ENCODE measurements around the gene OR56A5.

OR56A5 gene, protein sequence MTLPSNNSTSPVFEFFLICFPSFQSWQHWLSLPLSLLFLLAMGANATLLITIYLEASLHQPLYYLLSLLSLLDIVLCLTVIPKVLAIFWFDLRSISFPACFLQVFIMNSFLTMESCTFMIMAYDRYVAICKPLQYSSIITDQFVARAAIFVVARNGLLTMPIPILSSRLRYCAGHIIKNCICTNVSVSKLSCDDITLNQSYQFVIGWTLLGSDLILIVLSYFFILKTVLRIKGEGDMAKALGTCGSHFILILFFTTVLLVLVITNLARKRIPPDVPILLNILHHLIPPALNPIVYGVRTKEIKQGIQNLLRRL

DNA sequence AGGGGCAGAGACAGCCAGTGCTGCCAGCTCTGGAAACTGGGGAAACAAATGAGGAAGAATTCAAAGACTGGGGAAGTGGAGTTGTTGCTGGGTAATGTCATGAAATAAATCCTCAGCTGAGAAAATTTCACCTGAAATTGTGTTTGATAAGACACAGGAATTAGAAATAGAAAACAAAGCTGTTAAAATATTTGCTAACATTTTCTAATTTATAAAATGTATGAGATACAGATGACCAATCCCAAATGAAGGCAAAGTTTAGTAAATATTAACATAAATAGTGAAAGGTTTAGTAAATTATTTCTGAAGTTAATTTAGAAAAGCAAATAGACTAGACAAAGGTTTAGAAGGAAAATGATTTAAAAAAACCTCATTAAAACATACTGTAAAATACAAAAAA is at the start of gene OR56A5:
Gene OR56A5, minus strand, starts transcription at position 101 of the 400 bp plus-strand sequence. Its CDS starts 0 bp downstream, at position 101.
- Histone ChIP-seq H3K79me2 (no peaks in the 10 kb centered on the region), H3K4me1 (no peaks in the 10 kb centered on the region), H3K9ac (no peak within 1 kb of the TSS), H3K36me3 (ENCODE audit: control insufficient read depth, insufficient read depth, low read length) (no peaks in the 10 kb centered on the region), H3K27ac (no peak within 1 kb of the TSS), H3K9me3 (ENCODE audit: control insufficient read depth, low read length) (no peaks in the 10 kb centered on the region), H3K4me3 (ENCODE audit: low read depth, low read length) (no peak within 1 kb of the TSS), H3K4me2 (ENCODE audit: low read length) (no peak within 1 kb of the TSS), H3K27me3 (ENCODE audit: control insufficient read depth, insufficient read depth, low read length) (no peaks in the 10 kb centered on the region), H2AFZ (no peak within 1 kb of the TSS)
- TF ChIP-seq, protein P1, sequence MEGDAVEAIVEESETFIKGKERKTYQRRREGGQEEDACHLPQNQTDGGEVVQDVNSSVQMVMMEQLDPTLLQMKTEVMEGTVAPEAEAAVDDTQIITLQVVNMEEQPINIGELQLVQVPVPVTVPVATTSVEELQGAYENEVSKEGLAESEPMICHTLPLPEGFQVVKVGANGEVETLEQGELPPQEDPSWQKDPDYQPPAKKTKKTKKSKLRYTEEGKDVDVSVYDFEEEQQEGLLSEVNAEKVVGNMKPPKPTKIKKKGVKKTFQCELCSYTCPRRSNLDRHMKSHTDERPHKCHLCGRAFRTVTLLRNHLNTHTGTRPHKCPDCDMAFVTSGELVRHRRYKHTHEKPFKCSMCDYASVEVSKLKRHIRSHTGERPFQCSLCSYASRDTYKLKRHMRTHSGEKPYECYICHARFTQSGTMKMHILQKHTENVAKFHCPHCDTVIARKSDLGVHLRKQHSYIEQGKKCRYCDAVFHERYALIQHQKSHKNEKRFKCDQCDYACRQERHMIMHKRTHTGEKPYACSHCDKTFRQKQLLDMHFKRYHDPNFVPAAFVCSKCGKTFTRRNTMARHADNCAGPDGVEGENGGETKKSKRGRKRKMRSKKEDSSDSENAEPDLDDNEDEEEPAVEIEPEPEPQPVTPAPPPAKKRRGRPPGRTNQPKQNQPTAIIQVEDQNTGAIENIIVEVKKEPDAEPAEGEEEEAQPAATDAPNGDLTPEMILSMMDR (IDR thresholded peaks at IDR 0.05) = no peak

DNA sequence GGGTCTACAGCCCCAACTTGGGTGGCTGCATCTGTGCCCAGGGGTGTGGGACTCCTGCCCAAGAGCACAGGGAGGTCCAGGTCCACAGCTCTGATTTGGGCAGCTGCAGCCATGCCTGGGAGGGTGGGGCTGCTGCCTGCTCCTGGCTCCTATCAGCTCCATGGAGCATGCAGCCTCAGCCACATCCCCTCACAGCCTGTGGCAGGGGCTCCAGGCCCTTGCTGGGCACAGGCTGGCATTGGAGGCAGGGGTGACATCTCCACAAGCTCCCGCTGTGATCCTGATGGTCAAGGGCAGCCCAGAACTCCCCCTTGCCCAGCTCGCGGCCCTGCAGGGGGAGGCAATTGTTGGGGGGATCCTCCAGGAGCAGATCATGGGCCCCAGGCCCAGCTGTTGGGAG is 44.7 kb upstream of the OR56A5 start:
- Histone ChIP-seq H2AFZ (no peak overlapping the region), H3K27me3 (ENCODE audit: control insufficient read depth, insufficient read depth, low read length) (no peaks in the 10 kb centered on the region), H3K4me3 (ENCODE audit: low read depth, low read length) (no peak overlapping the region), H3K4me2 (ENCODE audit: low read length) (no peak overlapping the region), H3K9me3 (ENCODE audit: control insufficient read depth, low read length) (no peaks in the 10 kb centered on the region), H3K9ac (no peak overlapping the region), H3K36me3 (ENCODE audit: control insufficient read depth, insufficient read depth, low read length) (no peaks in the 10 kb centered on the region), H3K4me1 (no peaks in the 10 kb centered on the region), H3K27ac (no peak overlapping the region), H3K79me2 (no peaks in the 10 kb centered on the region)
- TF ChIP-seq, protein P1 (IDR thresholded peaks at IDR 0.05) = no peak

DNA sequence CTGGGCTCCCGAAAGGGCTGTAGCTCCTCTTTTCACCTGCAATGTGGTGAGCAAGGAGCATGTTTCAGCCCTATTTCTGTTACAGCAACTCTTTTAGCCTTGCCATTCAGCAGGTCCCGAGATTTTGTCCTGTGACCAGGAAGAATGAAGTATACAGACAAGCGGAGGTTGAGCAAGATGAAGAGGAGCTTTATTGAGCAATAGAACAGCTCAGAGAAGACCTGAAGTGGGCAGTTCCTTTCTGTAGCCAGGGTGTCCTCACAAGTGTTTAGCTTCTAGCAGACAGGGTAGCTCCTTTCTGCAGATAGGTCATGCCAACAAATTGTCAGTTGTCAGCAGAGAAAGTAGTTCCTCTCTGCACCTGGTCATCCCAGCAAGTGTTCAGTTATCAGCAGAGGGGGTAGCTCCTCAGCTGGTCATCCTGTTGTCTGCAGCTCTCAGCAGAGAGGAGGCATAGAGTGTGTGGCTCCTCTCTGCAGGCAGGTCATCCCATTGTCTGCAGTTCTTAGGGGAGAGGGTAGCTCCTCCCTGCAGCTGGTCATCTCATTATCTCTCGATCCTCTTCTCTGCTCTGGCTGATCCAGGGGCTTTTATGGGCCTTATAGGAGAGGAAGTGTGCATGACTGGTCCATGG is 43.9 kb upstream of the OR56A5 start:
- H3K9me3 ChIP-seq (ENCODE audit: control insufficient read depth, low read length) = no peaks in the 10 kb centered on the region
- no peaks in the 10 kb centered on the region for H3K27me3 ChIP-seq (ENCODE audit: control insufficient read depth, insufficient read depth, low read length)
- H3K79me2 ChIP-seq = no peaks in the 10 kb centered on the region
- H3K9ac ChIP-seq = no peak overlapping the region
- no peaks in the 10 kb centered on the region for H3K4me1 ChIP-seq
- no peaks in the 10 kb centered on the region for H3K36me3 ChIP-seq (ENCODE audit: control insufficient read depth, insufficient read depth, low read length)
- no peak overlapping the region for H3K4me3 ChIP-seq (ENCODE audit: low read depth, low read length)
- H2AFZ ChIP-seq = no peak overlapping the region
- TF ChIP-seq, protein P1 (IDR thresholded peaks at IDR 0.05) = no peak
- no peak overlapping the region for H3K27ac ChIP-seq
- H3K4me2 ChIP-seq (ENCODE audit: low read length) = no peak overlapping the region

DNA sequence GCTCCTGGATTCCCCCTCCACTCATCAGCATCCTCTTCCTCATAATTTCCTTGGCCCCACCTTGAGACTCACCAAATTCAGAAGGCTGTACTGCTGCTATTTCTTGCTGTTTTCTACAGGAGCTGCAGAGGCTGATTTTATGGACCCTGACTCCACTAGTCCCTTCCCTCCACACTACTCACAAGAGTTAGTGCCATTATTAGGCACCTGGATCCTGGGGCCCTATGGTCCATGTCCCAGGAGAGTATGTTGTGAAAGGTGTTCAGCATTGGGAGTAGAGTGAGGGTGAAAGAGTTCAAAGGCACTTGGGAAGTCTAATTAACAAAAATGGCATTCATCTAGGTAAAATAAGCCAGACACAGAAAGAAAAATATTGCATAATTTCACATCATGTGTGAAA is 38.6 kb upstream of the OR56A5 start, which contains the start of gene OR56A4:
Gene OR56A4, minus strand, starts transcription at position 101 of the 400 bp plus-strand sequence. CDS start 3,954 bp downstream, outside the sequence.
- Histone ChIP-seq H2AFZ (no peak within 1 kb of the TSS), H3K4me3 (ENCODE audit: low read depth, low read length) (no peak within 1 kb of the TSS), H3K36me3 (ENCODE audit: control insufficient read depth, insufficient read depth, low read length) (no peaks in the 10 kb centered on the region), H3K4me2 (ENCODE audit: low read length) (no peak within 1 kb of the TSS), H3K27ac (no peak within 1 kb of the TSS), H3K9ac (no peak within 1 kb of the TSS), H3K9me3 (ENCODE audit: control insufficient read depth, low read length) (no peaks in the 10 kb centered on the region), H3K27me3 (ENCODE audit: control insufficient read depth, insufficient read depth, low read length) (no peaks in the 10 kb centered on the region), H3K4me1 (no peaks in the 10 kb centered on the region), H3K79me2 (no peaks in the 10 kb centered on the region)
- TF ChIP-seq, protein P1 (IDR thresholded peaks at IDR 0.05) = no peak
